Kidney (tissue), 14 donors: ENCODE results near the gene ACAA1. TPM values are rescaled to one million over a fixed set of nuclear protein-coding genes. Genes with fewer than 3 reads are reported as not detected.
A peak's percentile ranks its signal among the peaks of the same experiment; 100 is the strongest.

ENCODE experiments used
- DNase-seq, 5 donors: peaks; one replicate each; pipeline ENCODE4 v3.0.0-alpha.2; 2013 to 2020
- FAIRE-seq: peaks from 2 replicates; lab custom pipeline; 2012; peaks lifted over from hg19 to GRCh38; lab: Jason Lieb, UNC
- H3K27ac ChIP-seq, 2 donors: one replicate each; pipeline ENCODE4 v1.7.0; 2013; ENCODE audit warnings: low read depth in 2 of 2, low read length in 2 of 2, inconsistent platforms in 1 of 2
- H3K27me3 ChIP-seq: one replicate; pipeline ENCODE4 v1.7.1; 2013; ENCODE audit warnings: low read length, inconsistent platforms; ENCODE audit not compliant: control insufficient read depth, insufficient read depth
- H3K36me3 ChIP-seq, 3 donors: one replicate each; pipeline versions ENCODE4 v1.7.0 to v1.7.1; 2013; ENCODE audit warnings: low read length in 3 of 3, control low read depth in 1 of 3, inconsistent platforms in 1 of 3; ENCODE audit not compliant: insufficient read depth in 3 of 3, control insufficient read depth in 2 of 3
- H3K4me1 ChIP-seq, 3 donors: one replicate each; pipeline versions ENCODE4 v1.7.0 to v1.7.1; 2013; ENCODE audit warnings: low read length in 3 of 3, inconsistent platforms in 1 of 3, low read depth in 1 of 3; ENCODE audit not compliant: control insufficient read depth in 2 of 3, insufficient read depth in 2 of 3
- H3K4me3 ChIP-seq, 3 donors: one replicate each; pipeline versions ENCODE4 v1.7.0 to v1.8.1; 2013; ENCODE audit warnings: low read length in 3 of 3, control low read depth in 1 of 3, inconsistent platforms in 1 of 3
- H3K9ac ChIP-seq, 3 donors: one replicate each; pipeline versions ENCODE4 v1.7.0 to v1.7.1; 2013; ENCODE audit warnings: low read length in 3 of 3, control low read depth in 1 of 3, inconsistent platforms in 1 of 3
- H3K9me3 ChIP-seq, 3 donors: one replicate each; pipeline versions ENCODE4 v1.7.0 to v1.7.1; 2013; ENCODE audit warnings: low read length in 3 of 3, control low read depth in 1 of 3, inconsistent platforms in 1 of 3; ENCODE audit not compliant: control insufficient read depth in 2 of 3, insufficient read depth in 1 of 3
- CTCF ChIP-seq: IDR thresholded peaks from 3 replicates; pipeline ENCODE4 v1.5.1; 2012; ENCODE audit warnings: mild to moderate bottlenecking, moderate library complexity, borderline replicate concordance; ENCODE audit not compliant: insufficient read depth; ENCODE audit errors: extremely low read depth
- intact Hi-C: fragments of 100-400 bp; cut with DNase I; formaldehyde crosslinking; loops from one replicate; pipeline ENCODE4 v1.11.1; 2022
- polyA plus RNA-seq: library from polyadenylated mRNA; stranded (reverse); fragments of 350-450 nt; fragmentation: Illumina TruSeq; extraction: RNeasy Lipid Tissue Mini Kit (QIAGEN cat#74804); gene quantifications from one replicate; pipeline ENCODE4 v1.2.3, GENCODE V29; 2014; ENCODE audit warnings: low read depth, low replicate concordance; ENCODE audit not compliant: insufficient read depth
- total RNA-seq: library from RNA; stranded (reverse); fragmentation: NEBNext Ultra II Directional; extraction: Animal tissue kit (Norgen Biotek cat#: 25700); gene quantifications from one replicate; pipeline ENCODE4 v1.2.1, GENCODE V29; 2021
- donor health status: control.
- donor health status: control.
- donor health status: control.
- donor health status: control.
- donor health status: control.
- donor health status: DM: yes; HTN: yes; CAD: no.
- donor health status: Normal renal cell carcinoma (clear cell type).

The ACAA1 gene
- total and polyA plus RNA-seq, 2 donors from 2014 or later, result 90.0 to 566 TPM

DNA sequence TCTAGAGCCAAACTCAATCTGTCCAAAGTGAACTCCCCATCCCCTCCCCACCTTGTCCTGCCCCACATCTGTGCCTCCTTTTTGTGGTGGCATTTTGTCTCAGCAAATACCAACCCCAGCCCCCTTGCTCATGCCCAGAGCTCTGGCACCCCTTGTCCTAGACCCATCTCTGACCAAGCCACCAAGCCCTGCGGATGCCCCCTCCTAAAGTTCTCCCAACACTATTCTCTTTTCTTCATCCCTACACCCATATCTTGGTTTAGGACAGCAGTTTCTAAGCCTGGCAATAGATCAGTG is 17.7 kb downstream of the ACAA1 start:
- Histone ChIP-seq H3K4me3 (no peak overlapping the region), H3K36me3 (peaks cover 0 to 22% (median 14%) of the 10 kb centered on the region in 3 donors), H3K27ac (no peak overlapping the region), H3K4me1 (peaks cover 0 to 14% (median 10%) of the 10 kb centered on the region in 3 donors), H3K27me3 (no peaks in the 10 kb centered on the region), H3K9me3 (no peaks in the 10 kb centered on the region), H3K9ac (no peak overlapping the region)
- FAIRE-seq (no peak), DNase-seq (peak in 1 of 5 donors; percentile 22)
- no peak for TF ChIP-seq CTCF
- intact Hi-C loops, result no loop called here

DNA sequence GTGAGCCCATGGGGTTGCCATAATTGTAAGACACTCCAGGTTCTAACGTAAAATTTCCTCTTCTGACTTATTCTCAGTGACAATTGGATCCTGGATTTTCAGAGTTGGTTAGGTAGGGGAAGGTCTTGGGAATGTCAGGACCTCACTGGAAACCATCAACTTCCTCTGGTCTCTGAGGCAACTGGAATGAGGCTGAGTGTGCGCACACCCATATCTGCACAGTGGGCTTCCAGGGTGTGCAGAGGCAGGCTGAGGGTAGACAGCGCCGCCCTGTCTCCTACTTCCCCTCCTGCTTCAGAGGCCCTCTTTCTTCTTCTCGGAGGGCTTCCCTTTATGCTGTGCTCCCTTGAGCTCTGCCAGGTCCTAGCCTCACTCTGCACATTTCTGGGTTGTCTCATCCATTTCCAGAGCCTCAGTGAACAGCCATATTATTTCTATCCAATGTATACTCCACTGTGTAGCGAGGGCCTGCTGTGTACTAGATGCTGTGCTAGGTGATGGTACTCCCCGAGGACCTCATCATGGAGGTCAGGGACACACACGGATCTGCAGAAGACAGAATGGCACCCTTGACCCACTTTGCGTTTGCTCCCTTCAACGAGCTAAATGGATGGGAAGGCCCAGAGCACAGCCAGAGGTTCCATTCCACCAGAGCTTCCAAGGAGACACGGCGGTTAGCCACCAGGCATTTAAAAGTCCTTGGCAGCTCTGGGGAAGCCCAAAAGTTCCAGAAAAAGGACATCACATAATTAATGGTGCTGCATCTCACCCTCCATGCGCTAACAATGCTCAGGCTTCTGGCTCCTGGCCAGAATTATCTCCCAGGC is 18.3 kb downstream of the ACAA1 start:
- H3K36me3 ChIP-seq, result peaks cover 0 to 19% (median 14%) of the 10 kb centered on the region in 3 donors
- DNase-seq, result peak in 1 of 5 donors; percentile 19
- no peak overlapping the region for H3K9ac ChIP-seq
- H3K9me3 ChIP-seq, result no peaks in the 10 kb centered on the region
- H3K27me3 ChIP-seq, result no peaks in the 10 kb centered on the region
- H3K4me1 ChIP-seq, result peaks cover 0 to 14% (median 7%) of the 10 kb centered on the region in 3 donors
- no peak for FAIRE-seq
- H3K4me3 ChIP-seq, result no peak overlapping the region
- no peak overlapping the region for H3K27ac ChIP-seq
- intact Hi-C loops, result no loop called here
- no peak for TF ChIP-seq CTCF

DNA sequence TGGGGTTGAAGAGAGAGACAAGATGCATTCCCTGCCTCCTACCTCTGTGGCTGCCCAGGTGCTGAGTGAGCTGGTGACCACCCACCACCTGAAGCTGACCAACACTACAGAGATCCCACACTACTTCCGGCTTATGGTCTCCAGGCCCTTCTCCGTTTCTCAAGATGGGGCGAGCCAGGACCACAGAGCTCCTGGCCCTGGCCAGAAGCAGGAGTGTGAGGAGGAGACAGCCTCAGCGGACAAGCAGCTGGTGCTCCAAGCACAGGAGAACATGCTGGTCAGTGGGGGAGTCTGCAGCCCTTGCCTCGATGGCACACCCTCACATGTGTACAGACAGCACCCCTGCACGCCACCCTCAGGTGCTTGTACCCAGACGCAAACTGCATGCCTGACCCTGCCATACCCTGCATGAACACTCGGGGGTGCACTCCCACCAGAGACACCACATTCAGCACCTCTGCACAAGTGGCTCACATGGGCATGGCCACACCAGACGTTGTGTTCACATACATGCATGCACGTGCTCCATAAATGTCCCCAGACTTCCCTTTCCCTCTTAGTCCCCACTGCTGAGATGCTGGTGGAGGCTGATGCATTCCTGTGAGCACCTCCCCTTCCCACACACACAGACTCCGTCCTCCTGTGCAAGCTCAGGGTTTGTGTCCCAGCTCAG is 19.0 kb downstream of the ACAA1 start:
- Histone ChIP-seq H3K4me3 (no peak overlapping the region), H3K9me3 (no peaks in the 10 kb centered on the region), H3K27ac (no peak overlapping the region), H3K4me1 (peaks cover 0 to 12% (median 7%) of the 10 kb centered on the region in 3 donors), H3K27me3 (no peaks in the 10 kb centered on the region), H3K36me3 (peaks cover 0 to 16% (median 11%) of the 10 kb centered on the region in 3 donors), H3K9ac (no peak overlapping the region)
- no peak for FAIRE-seq
- TF ChIP-seq CTCF, result peak; percentile 65
- intact Hi-C loops, result no loop called here
- DNase-seq, result peak; percentile 40 to 80 (median 52)
